SK-N-MC (cell line): ENCODE data around the gene IGSF23.

ENCODE experiments used
- EZH2 ChIP-seq: fragments of 200-600 bp; sonication (generic); IDR thresholded peaks from one replicate; pipeline ENCODE4 v1.6.1; 2017; ENCODE audit warnings: antibody characterized with exemption
- POLR2AphosphoS5 ChIP-seq: IDR thresholded peaks from 2 replicates; pipeline ENCODE4 v1.6.1; 2012; ENCODE audit warnings: mild to moderate bottlenecking, low read depth, low read length, borderline replicate concordance

DNA sequence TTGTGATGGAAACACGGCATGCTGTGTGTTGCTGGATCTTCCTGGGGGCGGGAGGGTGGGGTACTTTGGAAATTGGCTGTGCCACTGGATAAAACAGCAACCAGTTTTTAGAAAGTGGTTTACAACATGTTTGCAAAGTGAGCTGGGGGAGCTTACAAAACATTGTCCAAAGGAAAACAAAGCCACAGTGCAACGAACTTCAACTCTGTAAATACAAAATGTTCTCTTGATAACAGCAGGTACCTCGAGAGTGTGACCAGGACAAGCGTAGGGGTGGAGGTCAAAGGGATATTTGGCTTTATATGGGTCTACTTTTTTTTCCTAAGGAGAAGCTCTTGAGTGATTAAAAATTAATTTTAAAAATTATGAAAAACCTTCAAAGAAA, 2.5 kb downstream of the IGSF23 start:
- no peak for TF ChIP-seq POLR2AphosphoS5
- TF ChIP-seq EZH2, result no peak
